ENCODE data around the gene ZNF236. TPM values are rescaled to one million over a fixed set of nuclear protein-coding genes. Genes with fewer than 3 reads are reported as not detected.

Gene ZNF236
- polyA plus RNA-seq, 1 donor from 2014 or later = 7.7 TPM

GRCh38 chr18:76834379-76834778 is 12.0 kb downstream of the ZNF236 start:
- Histone ChIP-seq H3K79me2 (replicated peaks; ENCODE audit: insufficient read depth, low read length) (no peaks in the 10 kb centered on the region), H2AFZ (ENCODE audit: low read depth, low read length) (no peak overlapping the region), H3K9ac (ENCODE audit: low read length) (no peak overlapping the region), H3F3A (ENCODE audit: insufficient read depth, low read length, poor library complexity, severe bottlenecking) (no peaks in the 10 kb centered on the region), H3K27ac (ENCODE audit: low read length) (no peak overlapping the region), H3K9me2 (ENCODE audit: insufficient read depth, low read length) (no peaks in the 10 kb centered on the region), H3K27me3 (ENCODE audit: insufficient read depth, low read depth, low read length) (no peaks in the 10 kb centered on the region), H3K4me2 (ENCODE audit: low read length) (no peak overlapping the region), H4K20me1 (ENCODE audit: insufficient read depth) (no peaks in the 10 kb centered on the region), H3K4me3 (ENCODE audit: low read length) (no peak overlapping the region), H3K9me3 (ENCODE audit: low read length) (peaks cover 3% of the 10 kb centered on the region), H3K36me3 (ENCODE audit: insufficient read depth, low read length) (no peaks in the 10 kb centered on the region)
- TF ChIP-seq TAF1 (IDR thresholded peaks at IDR 0.05; ENCODE audit: low read depth) (no peak), POLR2AphosphoS5 (IDR thresholded peaks at IDR 0.05) (no peak), SMC3 (conservative IDR thresholded peaks at IDR 0.05; ENCODE audit: poor library complexity) (no peak), MXI1 (conservative IDR thresholded peaks at IDR 0.05; ENCODE audit: poor library complexity, severe bottlenecking) (no peak), EZH2 (IDR thresholded peaks at IDR 0.05; ENCODE audit: borderline replicate concordance, insufficient read depth, low read length, poor library complexity, severe bottlenecking) (no peak), RAD21 (conservative IDR thresholded peaks at IDR 0.05) (no peak), EP300 (conservative IDR thresholded peaks at IDR 0.05; ENCODE audit: poor library complexity, severe bottlenecking) (no peak)
- TF ChIP-seq, protein P1, sequence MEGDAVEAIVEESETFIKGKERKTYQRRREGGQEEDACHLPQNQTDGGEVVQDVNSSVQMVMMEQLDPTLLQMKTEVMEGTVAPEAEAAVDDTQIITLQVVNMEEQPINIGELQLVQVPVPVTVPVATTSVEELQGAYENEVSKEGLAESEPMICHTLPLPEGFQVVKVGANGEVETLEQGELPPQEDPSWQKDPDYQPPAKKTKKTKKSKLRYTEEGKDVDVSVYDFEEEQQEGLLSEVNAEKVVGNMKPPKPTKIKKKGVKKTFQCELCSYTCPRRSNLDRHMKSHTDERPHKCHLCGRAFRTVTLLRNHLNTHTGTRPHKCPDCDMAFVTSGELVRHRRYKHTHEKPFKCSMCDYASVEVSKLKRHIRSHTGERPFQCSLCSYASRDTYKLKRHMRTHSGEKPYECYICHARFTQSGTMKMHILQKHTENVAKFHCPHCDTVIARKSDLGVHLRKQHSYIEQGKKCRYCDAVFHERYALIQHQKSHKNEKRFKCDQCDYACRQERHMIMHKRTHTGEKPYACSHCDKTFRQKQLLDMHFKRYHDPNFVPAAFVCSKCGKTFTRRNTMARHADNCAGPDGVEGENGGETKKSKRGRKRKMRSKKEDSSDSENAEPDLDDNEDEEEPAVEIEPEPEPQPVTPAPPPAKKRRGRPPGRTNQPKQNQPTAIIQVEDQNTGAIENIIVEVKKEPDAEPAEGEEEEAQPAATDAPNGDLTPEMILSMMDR (IDR thresholded peaks at IDR 0.05; ENCODE audit: poor library complexity, severe bottlenecking) = no peak
- TF ChIP-seq, protein P2, sequence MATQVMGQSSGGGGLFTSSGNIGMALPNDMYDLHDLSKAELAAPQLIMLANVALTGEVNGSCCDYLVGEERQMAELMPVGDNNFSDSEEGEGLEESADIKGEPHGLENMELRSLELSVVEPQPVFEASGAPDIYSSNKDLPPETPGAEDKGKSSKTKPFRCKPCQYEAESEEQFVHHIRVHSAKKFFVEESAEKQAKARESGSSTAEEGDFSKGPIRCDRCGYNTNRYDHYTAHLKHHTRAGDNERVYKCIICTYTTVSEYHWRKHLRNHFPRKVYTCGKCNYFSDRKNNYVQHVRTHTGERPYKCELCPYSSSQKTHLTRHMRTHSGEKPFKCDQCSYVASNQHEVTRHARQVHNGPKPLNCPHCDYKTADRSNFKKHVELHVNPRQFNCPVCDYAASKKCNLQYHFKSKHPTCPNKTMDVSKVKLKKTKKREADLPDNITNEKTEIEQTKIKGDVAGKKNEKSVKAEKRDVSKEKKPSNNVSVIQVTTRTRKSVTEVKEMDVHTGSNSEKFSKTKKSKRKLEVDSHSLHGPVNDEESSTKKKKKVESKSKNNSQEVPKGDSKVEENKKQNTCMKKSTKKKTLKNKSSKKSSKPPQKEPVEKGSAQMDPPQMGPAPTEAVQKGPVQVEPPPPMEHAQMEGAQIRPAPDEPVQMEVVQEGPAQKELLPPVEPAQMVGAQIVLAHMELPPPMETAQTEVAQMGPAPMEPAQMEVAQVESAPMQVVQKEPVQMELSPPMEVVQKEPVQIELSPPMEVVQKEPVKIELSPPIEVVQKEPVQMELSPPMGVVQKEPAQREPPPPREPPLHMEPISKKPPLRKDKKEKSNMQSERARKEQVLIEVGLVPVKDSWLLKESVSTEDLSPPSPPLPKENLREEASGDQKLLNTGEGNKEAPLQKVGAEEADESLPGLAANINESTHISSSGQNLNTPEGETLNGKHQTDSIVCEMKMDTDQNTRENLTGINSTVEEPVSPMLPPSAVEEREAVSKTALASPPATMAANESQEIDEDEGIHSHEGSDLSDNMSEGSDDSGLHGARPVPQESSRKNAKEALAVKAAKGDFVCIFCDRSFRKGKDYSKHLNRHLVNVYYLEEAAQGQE (IDR thresholded peaks at IDR 0.05; ENCODE audit: borderline replicate concordance) = no peak

DNA sequence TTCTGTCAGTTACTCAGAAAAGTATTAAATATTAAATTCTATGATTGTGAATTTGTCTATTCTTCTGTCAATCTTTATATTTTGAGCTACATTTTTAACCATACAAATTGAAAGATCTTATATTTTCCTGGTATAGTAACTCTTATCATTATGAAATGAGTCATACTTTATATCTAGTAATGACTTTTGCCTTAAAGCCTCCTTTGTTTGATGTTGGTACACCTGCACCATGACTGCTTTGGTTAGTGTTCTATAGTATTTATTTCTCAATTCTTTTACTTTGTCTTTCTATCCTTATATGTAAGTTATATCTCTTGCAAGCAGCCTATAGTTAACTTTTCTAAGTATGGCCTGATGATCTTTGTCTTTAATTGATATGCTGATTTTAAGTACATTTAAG is 13.0 kb downstream of the ZNF236 start:
- no peaks in the 10 kb centered on the region for H3K9me2 ChIP-seq (ENCODE audit: insufficient read depth, low read length)
- no peaks in the 10 kb centered on the region for H4K20me1 ChIP-seq (ENCODE audit: insufficient read depth)
- H3K4me3 ChIP-seq (ENCODE audit: low read length) = no peak overlapping the region
- no peaks in the 10 kb centered on the region for H3F3A ChIP-seq (ENCODE audit: insufficient read depth, low read length, poor library complexity, severe bottlenecking)
- H2AFZ ChIP-seq (ENCODE audit: low read depth, low read length) = no peak overlapping the region
- no peaks in the 10 kb centered on the region for H3K79me2 ChIP-seq (replicated peaks; ENCODE audit: insufficient read depth, low read length)
- TF ChIP-seq POLR2AphosphoS5 (IDR thresholded peaks at IDR 0.05) (no peak), EP300 (conservative IDR thresholded peaks at IDR 0.05; ENCODE audit: poor library complexity, severe bottlenecking) (no peak), EZH2 (IDR thresholded peaks at IDR 0.05; ENCODE audit: borderline replicate concordance, insufficient read depth, low read length, poor library complexity, severe bottlenecking) (no peak), SMC3 (conservative IDR thresholded peaks at IDR 0.05; ENCODE audit: poor library complexity) (no peak), MXI1 (conservative IDR thresholded peaks at IDR 0.05; ENCODE audit: poor library complexity, severe bottlenecking) (no peak), TAF1 (IDR thresholded peaks at IDR 0.05; ENCODE audit: low read depth) (no peak), RAD21 (conservative IDR thresholded peaks at IDR 0.05) (no peak)
- TF ChIP-seq, protein P1 (IDR thresholded peaks at IDR 0.05; ENCODE audit: poor library complexity, severe bottlenecking) = no peak
- TF ChIP-seq, protein P2 (IDR thresholded peaks at IDR 0.05; ENCODE audit: borderline replicate concordance) = no peak
- peaks cover 3% of the 10 kb centered on the region for H3K9me3 ChIP-seq (ENCODE audit: low read length)
- no peak overlapping the region for H3K27ac ChIP-seq (ENCODE audit: low read length)
- H3K9ac ChIP-seq (ENCODE audit: low read length) = no peak overlapping the region
- no peak overlapping the region for H3K4me2 ChIP-seq (ENCODE audit: low read length)
- no peaks in the 10 kb centered on the region for H3K27me3 ChIP-seq (ENCODE audit: insufficient read depth, low read depth, low read length)
- H3K36me3 ChIP-seq (ENCODE audit: insufficient read depth, low read length) = no peaks in the 10 kb centered on the region

All from neural cell (in vitro differentiated cells).